GM12878 (cell line): Measurements from ENCODE around the gene SLC9A8. TPM values are rescaled to one million over a fixed set of nuclear protein-coding genes. Genes with fewer than 3 reads are reported as not detected.

Experiments used
- BCL11A ChIP-seq: IDR thresholded peaks from 2 replicates; pipeline ENCODE4 v1.6.1; 2011; ENCODE audit warnings: low read depth, low read length
- BMI1 ChIP-seq: fragments of 450-650 bp; IDR thresholded peaks from 2 replicates; pipeline ENCODE4 v1.6.1; 2016; ENCODE audit warnings: mild to moderate bottlenecking, moderate library complexity, borderline replicate concordance
- CBX3 ChIP-seq: fragments of 200-600 bp; sonication (generic); IDR thresholded peaks from 2 replicates; pipeline ENCODE4 v1.6.1; 2016; ENCODE audit warnings: low read depth, borderline replicate concordance
- CBX5 ChIP-seq: sonication (generic); IDR thresholded peaks from 2 replicates; pipeline ENCODE4 v1.6.1; 2016; ENCODE audit warnings: low read depth, moderate library complexity, mild to moderate bottlenecking, inconsistent platforms
- CEBPZ ChIP-seq: fragments of 150-350 bp; IDR thresholded peaks from 2 replicates; pipeline ENCODE4 v1.6.1; 2016; ENCODE audit warnings: low read depth, low read length
- EP300 ChIP-seq, 2 experiments: fragments of 150-350 bp in 1 of 2; IDR thresholded peaks; 2 replicates each; pipeline ENCODE4 v1.6.1; 2011 to 2012; ENCODE audit warnings: low read depth in 2 of 2, low read length in 2 of 2, borderline replicate concordance in 1 of 2, improper control_type of control experiment in 1 of 2, inconsistent platforms in 1 of 2; ENCODE audit not compliant: control insufficient read depth in 1 of 2
- FOXM1 ChIP-seq: IDR thresholded peaks from 2 replicates; pipeline ENCODE4 v1.6.1; 2012; ENCODE audit warnings: low read depth, mild to moderate bottlenecking, inconsistent platforms, low read length, moderate library complexity
- IKZF1 ChIP-seq: fragments of 450-650 bp; conservative IDR thresholded peaks from 2 replicates; pipeline ENCODE4 v1.6.1; 2017; ENCODE audit warnings: antibody characterized with exemption, mild to moderate bottlenecking
- PML ChIP-seq: IDR thresholded peaks from 2 replicates; pipeline ENCODE4 v1.6.1; 2012; ENCODE audit warnings: low read length, inconsistent platforms
- PRDM15 ChIP-seq: fragments of 450-650 bp; formaldehyde crosslinking; IDR thresholded peaks from 2 replicates; pipeline ENCODE4 v1.4.0; 2020; ENCODE audit warnings: mild to moderate bottlenecking, moderate library complexity
- RELB ChIP-seq: fragments of 450-650 bp; IDR thresholded peaks from 2 replicates; pipeline ENCODE4 v1.6.1; 2017; ENCODE audit warnings: low read depth, mild to moderate bottlenecking, moderate library complexity
- SMARCA5 ChIP-seq: fragments of 450-650 bp; IDR thresholded peaks from 2 replicates; pipeline ENCODE4 v1.6.1; 2017; ENCODE audit warnings: mild to moderate bottlenecking
- SMC3 ChIP-seq: IDR thresholded peaks from 2 replicates; pipeline ENCODE4 v1.6.1; 2011; ENCODE audit warnings: low read length, improper control_type of control experiment, borderline replicate concordance
- STAT1 ChIP-seq: fragments of 450-650 bp; conservative IDR thresholded peaks from 2 replicates; pipeline ENCODE4 v1.6.1; 2014; ENCODE audit warnings: antibody characterized with exemption, mild to moderate bottlenecking
- YY1 ChIP-seq: IDR thresholded peaks from 2 replicates; pipeline ENCODE4 v1.6.1; 2011; ENCODE audit warnings: low read depth, mild to moderate bottlenecking, low read length
- ZNF687 ChIP-seq: fragments of 450-650 bp; IDR thresholded peaks from 2 replicates; pipeline ENCODE4 v1.6.1; 2017; ENCODE audit warnings: mild to moderate bottlenecking, moderate library complexity
- polyA plus RNA-seq, 11 experiments: library from polyadenylated mRNA; depleted of rRNA in 4 of 11; unstranded in 6 of 11; stranded (reverse) in 5 of 11; fragments of >200 nt; fragmentation: Nextera tagmentation in 4 of 11; fragmentation: Illumina TruSeq in 1 of 11; extraction: Ambion mirVana in 4 of 11; extraction: Trizol in 1 of 11; gene quantifications; 1 replicate in 1 of 11; 2 replicates in 10 of 11; pipeline versions ENCODE4 v1.2.1 to v1.2.3, GENCODE V29; 2011 to 2016; ENCODE audit warnings: inconsistent platforms in 2 of 11, missing spikeins in 2 of 11, low read depth in 1 of 11
- total RNA-seq, 4 experiments: library from RNA; depleted of rRNA in 3 of 4; stranded (reverse); fragments of >200 nt in 3 of 4; fragmentation: Illumina TruSeq in 1 of 4; extraction: Trizol in 1 of 4; gene quantifications; 2 replicates each; pipeline versions ENCODE4 v1.2.1 to v1.2.3, GENCODE V29; 2013 to 2021

Gene SLC9A8
- total and polyA plus RNA-seq, 10 of the 15 experiments (the other 5 are each of a cell fraction or from before 2014, with no cell fraction given): 0.40 to 15.5 (median 6.5) TPM

- TF ChIP-seq CEBPZ: no peak
- TF ChIP-seq RELB: no peak
- TF ChIP-seq IKZF1: no peak
- no peak for TF ChIP-seq SMARCA5
- TF ChIP-seq FOXM1: no peak
- no peak for TF ChIP-seq PML
- no peak for TF ChIP-seq ZNF687
- TF ChIP-seq BCL11A: no peak
- no peak for TF ChIP-seq BMI1
- TF ChIP-seq SMC3: peak; percentile 63
- TF ChIP-seq YY1: peak; percentile 59
- no peak for TF ChIP-seq CBX5
- no peak for TF ChIP-seq CBX3
- no peak for TF ChIP-seq STAT1
- TF ChIP-seq EP300 (IDR thresholded peaks at IDR 0.05; ENCODE audit: borderline replicate concordance in 1 of 2, control insufficient read depth in 1 of 2, low read depth in 2 of 2, low read length in 2 of 2): no peak
- TF ChIP-seq PRDM15: no peak
Observed at GRCh38 chr20:49888212-49889000, 75.8 kb downstream of the SLC9A8 start (continued).
